ENCODE results near the gene FCN3. TPM values are rescaled to one million over a fixed set of nuclear protein-coding genes. Genes with fewer than 3 reads are reported as not detected.

The FCN3 gene
- total and polyA plus RNA-seq, 10 of the 15 experiments (the other 5 are each of a cell fraction or from before 2014, with no cell fraction given), result 0.28 TPM; not detected in 9

DNA sequence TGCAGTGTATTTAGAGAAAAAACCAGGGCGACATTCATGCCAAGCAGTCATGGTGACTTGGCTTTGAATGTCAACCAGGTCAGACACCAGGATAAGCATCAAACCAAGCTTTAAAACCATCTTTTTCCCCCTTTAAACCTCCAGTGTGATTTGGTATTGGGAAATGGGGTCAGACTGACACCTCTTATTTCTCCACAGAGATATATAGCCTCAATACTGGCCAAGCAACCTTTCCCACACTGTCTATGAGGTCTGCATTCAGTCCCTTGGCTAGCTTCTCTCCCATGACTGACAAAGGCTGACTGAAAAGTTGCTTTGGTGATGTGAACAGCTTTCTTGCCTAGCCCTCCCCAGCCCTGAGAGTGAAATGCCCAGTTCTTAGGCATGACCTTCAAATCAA, 39.5 kb upstream of the FCN3 start (continued):
- TF ChIP-seq, protein P1, sequence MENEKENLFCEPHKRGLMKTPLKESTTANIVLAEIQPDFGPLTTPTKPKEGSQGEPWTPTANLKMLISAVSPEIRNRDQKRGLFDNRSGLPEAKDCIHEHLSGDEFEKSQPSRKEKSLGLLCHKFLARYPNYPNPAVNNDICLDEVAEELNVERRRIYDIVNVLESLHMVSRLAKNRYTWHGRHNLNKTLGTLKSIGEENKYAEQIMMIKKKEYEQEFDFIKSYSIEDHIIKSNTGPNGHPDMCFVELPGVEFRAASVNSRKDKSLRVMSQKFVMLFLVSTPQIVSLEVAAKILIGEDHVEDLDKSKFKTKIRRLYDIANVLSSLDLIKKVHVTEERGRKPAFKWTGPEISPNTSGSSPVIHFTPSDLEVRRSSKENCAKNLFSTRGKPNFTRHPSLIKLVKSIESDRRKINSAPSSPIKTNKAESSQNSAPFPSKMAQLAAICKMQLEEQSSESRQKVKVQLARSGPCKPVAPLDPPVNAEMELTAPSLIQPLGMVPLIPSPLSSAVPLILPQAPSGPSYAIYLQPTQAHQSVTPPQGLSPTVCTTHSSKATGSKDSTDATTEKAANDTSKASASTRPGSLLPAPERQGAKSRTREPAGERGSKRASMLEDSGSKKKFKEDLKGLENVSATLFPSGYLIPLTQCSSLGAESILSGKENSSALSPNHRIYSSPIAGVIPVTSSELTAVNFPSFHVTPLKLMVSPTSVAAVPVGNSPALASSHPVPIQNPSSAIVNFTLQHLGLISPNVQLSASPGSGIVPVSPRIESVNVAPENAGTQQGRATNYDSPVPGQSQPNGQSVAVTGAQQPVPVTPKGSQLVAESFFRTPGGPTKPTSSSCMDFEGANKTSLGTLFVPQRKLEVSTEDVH (IDR thresholded peaks at IDR 0.05; ENCODE audit: low read depth, partially characterized antibody), result no peak
- no peak for TF ChIP-seq ZNF207 (IDR thresholded peaks at IDR 0.05; ENCODE audit: borderline replicate concordance)
- no peak for TF ChIP-seq GABPA (IDR thresholded peaks at IDR 0.05; ENCODE audit: low read depth)
- TF ChIP-seq, protein P2, sequence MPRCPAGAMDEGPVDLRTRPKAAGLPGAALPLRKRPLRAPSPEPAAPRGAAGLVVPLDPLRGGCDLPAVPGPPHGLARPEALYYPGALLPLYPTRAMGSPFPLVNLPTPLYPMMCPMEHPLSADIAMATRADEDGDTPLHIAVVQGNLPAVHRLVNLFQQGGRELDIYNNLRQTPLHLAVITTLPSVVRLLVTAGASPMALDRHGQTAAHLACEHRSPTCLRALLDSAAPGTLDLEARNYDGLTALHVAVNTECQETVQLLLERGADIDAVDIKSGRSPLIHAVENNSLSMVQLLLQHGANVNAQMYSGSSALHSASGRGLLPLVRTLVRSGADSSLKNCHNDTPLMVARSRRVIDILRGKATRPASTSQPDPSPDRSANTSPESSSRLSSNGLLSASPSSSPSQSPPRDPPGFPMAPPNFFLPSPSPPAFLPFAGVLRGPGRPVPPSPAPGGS (IDR thresholded peaks at IDR 0.05; ENCODE audit: borderline replicate concordance, insufficient read depth, low read depth, low read length, poor library complexity, severe bottlenecking), result no peak
- TF ChIP-seq ZNF217 (IDR thresholded peaks at IDR 0.05), result no peak
- no peak for TF ChIP-seq KLF5 (IDR thresholded peaks at IDR 0.05; ENCODE audit: partially characterized antibody)
- TF ChIP-seq RUNX3 (IDR thresholded peaks at IDR 0.05; ENCODE audit: low read length), result no peak
- TF ChIP-seq BCL11A (IDR thresholded peaks at IDR 0.05; ENCODE audit: low read depth, low read length), result no peak

DNA sequence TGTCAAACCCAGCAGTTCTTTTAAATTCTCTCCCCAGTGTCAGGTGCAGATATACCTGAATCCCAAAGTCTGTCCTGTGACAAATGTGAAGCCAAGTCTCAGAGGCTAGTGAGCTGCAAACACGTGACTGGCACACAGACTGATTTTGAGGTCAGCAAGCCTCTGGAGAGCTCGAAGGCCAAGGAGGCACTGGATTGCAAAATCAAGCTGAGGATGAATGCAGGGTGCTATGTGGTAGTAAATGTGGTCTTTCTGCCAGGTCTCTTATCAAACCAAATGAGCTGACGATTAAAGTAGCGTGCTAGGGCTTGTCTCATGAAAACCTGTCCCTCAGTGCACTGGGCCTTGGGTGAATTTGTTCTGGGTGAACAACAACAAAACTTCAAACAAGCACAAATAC, 38.4 kb upstream of the FCN3 start:
- H3K79me2 ChIP-seq (ENCODE audit: control insufficient read depth, insufficient read depth, low read length), result peaks cover 2% of the 10 kb centered on the region; the same call in 1 of the 2 replicates
- no peaks in the 10 kb centered on the region for H3K27me3 ChIP-seq (replicated peaks in 1 of 2; ENCODE audit: control insufficient read depth in 2 of 2, insufficient read depth in 2 of 2, low read length in 1 of 2)
- no peak overlapping the region for H3K4me3 ChIP-seq
- FAIRE-seq (no peak), DNase-seq (ENCODE audit: low read depth, low spot score) (no peak), ATAC-seq (no peak)
- H3K9me3 ChIP-seq (replicated peaks; ENCODE audit: control insufficient read depth, insufficient read depth, low read length), result no peaks in the 10 kb centered on the region
- H3K36me3 ChIP-seq (ENCODE audit: control insufficient read depth in 2 of 2, insufficient read depth in 2 of 2, low read length in 1 of 2), result peaks cover 27 to 52% of the 10 kb centered on the region in 2 experiments
- H2AFZ ChIP-seq (ENCODE audit: control insufficient read depth, low read depth, low read length), result no peak overlapping the region
- ChIA-PET POLR2A (interaction anchor here (0.6 to 1.3 kb wide), 2 partner anchors 15 to 78 kb away, joined by 3 to 6 read pairs; no protein-coding TSS in a partner anchor), SMC1A (ENCODE audit: uncharacterized antibody, unreplicated experiment) (interaction anchor here (0.8 to 22.2 kb wide), 6 partner anchors 12 to 193 kb away, joined by 3 to 470 read pairs (median 3); partner anchors contain the start of gene AHDC1), RAD21 (ENCODE audit: unreplicated experiment) (interaction anchor here (1.1 to 9.8 kb wide), 3 partner anchors 33 to 76 kb away, joined by 3 to 94 read pairs (median 6); partner anchors contain the start of gene WASF2), CTCF (interaction anchor here (0.6 to 18.9 kb wide), 10 partner anchors 15 to 368 kb away, joined by 3 to 240 read pairs (median 6); partner anchors contain the start of gene AHDC1)
- no peak overlapping the region for H3K4me2 ChIP-seq (ENCODE audit: control insufficient read depth, insufficient read depth)
- BruUV-seq (replicated peaks), result no TSS peak
- H3K27ac ChIP-seq (ENCODE audit: control insufficient read depth, insufficient read depth), result no peak overlapping the region
- H4K20me1 ChIP-seq (ENCODE audit: control insufficient read depth, insufficient read depth), result no peaks in the 10 kb centered on the region
- in situ Hi-C loops (cut with MboI) (no loop called here), intact Hi-C loops (cut with micrococcal nuclease; ENCODE audit: unreplicated experiment) (no loop called here)
- H3K9ac ChIP-seq (ENCODE audit: control insufficient read depth, insufficient read depth, low read length), result no peak overlapping the region
- WGBS (ENCODE audit: insufficient coverage, insufficient replicate concordance, low lambda C conversion rate, missing lambda C conversion rate), result 92% methylated on average over 4 of the region's 4 CpGs
- H3K4me1 ChIP-seq (ENCODE audit: control insufficient read depth, insufficient read depth, low read length), result peaks cover 24% of the 10 kb centered on the region
- TF ChIP-seq, protein P3, sequence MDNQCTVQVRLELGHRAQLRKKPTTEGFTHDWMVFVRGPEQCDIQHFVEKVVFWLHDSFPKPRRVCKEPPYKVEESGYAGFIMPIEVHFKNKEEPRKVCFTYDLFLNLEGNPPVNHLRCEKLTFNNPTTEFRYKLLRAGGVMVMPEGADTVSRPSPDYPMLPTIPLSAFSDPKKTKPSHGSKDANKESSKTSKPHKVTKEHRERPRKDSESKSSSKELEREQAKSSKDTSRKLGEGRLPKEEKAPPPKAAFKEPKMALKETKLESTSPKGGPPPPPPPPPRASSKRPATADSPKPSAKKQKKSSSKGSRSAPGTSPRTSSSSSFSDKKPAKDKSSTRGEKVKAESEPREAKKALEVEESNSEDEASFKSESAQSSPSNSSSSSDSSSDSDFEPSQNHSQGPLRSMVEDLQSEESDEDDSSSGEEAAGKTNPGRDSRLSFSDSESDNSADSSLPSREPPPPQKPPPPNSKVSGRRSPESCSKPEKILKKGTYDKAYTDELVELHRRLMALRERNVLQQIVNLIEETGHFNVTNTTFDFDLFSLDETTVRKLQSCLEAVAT (IDR thresholded peaks at IDR 0.05), result no peak
- TF ChIP-seq SMC3 (IDR thresholded peaks at IDR 0.05; ENCODE audit: borderline replicate concordance, low read length) (no peak), JUNB (IDR thresholded peaks at IDR 0.05) (no peak), HDAC2 (IDR thresholded peaks at IDR 0.05) (no peak), ZBED1 (IDR thresholded peaks at IDR 0.05; ENCODE audit: borderline replicate concordance) (no peak), MYB (IDR thresholded peaks at IDR 0.05; ENCODE audit: borderline replicate concordance, low read depth, low read length) (no peak), IRF4 (IDR thresholded peaks at IDR 0.05; ENCODE audit: low read depth, low read length) (no peak)
- TF ChIP-seq, protein P4, sequence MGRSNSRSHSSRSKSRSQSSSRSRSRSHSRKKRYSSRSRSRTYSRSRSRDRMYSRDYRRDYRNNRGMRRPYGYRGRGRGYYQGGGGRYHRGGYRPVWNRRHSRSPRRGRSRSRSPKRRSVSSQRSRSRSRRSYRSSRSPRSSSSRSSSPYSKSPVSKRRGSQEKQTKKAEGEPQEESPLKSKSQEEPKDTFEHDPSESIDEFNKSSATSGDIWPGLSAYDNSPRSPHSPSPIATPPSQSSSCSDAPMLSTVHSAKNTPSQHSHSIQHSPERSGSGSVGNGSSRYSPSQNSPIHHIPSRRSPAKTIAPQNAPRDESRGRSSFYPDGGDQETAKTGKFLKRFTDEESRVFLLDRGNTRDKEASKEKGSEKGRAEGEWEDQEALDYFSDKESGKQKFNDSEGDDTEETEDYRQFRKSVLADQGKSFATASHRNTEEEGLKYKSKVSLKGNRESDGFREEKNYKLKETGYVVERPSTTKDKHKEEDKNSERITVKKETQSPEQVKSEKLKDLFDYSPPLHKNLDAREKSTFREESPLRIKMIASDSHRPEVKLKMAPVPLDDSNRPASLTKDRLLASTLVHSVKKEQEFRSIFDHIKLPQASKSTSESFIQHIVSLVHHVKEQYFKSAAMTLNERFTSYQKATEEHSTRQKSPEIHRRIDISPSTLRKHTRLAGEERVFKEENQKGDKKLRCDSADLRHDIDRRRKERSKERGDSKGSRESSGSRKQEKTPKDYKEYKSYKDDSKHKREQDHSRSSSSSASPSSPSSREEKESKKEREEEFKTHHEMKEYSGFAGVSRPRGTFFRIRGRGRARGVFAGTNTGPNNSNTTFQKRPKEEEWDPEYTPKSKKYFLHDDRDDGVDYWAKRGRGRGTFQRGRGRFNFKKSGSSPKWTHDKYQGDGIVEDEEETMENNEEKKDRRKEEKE (IDR thresholded peaks at IDR 0.05), result no peak

Data from GM12878 (cell line).